ENCODE data around the gene ABCC1.

GRCh38 chr16:16073001-16073545 lies 123.7 kb downstream of the ABCC1 start:
- no peak for TF ChIP-seq CTCF (IDR thresholded peaks at IDR 0.05)
- no peak for TF ChIP-seq POLR2AphosphoS5 (IDR thresholded peaks at IDR 0.05)
